Caco-2 (cell line): Measurements from ENCODE around the gene FARS2. TPM values are rescaled to one million over a fixed set of nuclear protein-coding genes. Genes with fewer than 3 reads are reported as not detected.

Experiments
- BruUV-seq: library from RNA; stranded (reverse); fragments of 400-500 nt; replicated peaks from 2 replicates; lab custom pipeline; 2021; lab: Mats Ljungman, UMichigan
- CTCF ChIA-PET: fragments of 300-600 bp; sonication (Branson Sonifier 250); formaldehyde crosslinking; loops from one replicate; lab custom pipeline; 2022; ENCODE audit warnings: antibody characterized with exemption; lab: Charles Lee
- POLR2A ChIA-PET: fragments of 300-600 bp; sonication (Branson Sonifier 250); formaldehyde crosslinking; loops from one replicate; lab custom pipeline; 2022; ENCODE audit warnings: antibody characterized with exemption; lab: Charles Lee
- DNase-seq, 2 experiments: peaks; one replicate each; pipeline versions ENCODE4 v3.0.0 to v3.0.0-alpha.2; 2020 to 2022
- H3K27me3 ChIP-seq: replicated peaks from 2 replicates; pipeline ENCODE4 v1.6.0; 2011; ENCODE audit warnings: low read length; ENCODE audit not compliant: control insufficient read depth, insufficient read depth
- H3K36me3 ChIP-seq: 2 replicates; pipeline ENCODE4 v1.5.1; 2011; ENCODE audit warnings: low read length; ENCODE audit not compliant: control insufficient read depth, insufficient read depth
- H3K4me1 ChIP-seq: fragments of 250-450 bp; sonication (Bioruptor Pico); 2 replicates; pipeline ENCODE4 v1.5.1; 2020; ENCODE audit warnings: mild to moderate bottlenecking
- H3K4me3 ChIP-seq: 2 replicates; pipeline ENCODE4 v1.5.1; 2011; ENCODE audit warnings: low read depth, mild to moderate bottlenecking, control low read depth, low read length
- H3K9me3 ChIP-seq: fragments of 250-450 bp; sonication (Bioruptor Pico); 2 replicates; pipeline ENCODE4 v1.5.1; 2020; ENCODE audit warnings: mild to moderate bottlenecking, moderate library complexity
- H3K27ac Mint-ChIP-seq: one replicate; pipeline ENCODE4 v1.8.0; 2022; ENCODE audit warnings: mixed read lengths; ENCODE audit not compliant: unreplicated experiment
- H3K27me3 Mint-ChIP-seq: one replicate; pipeline ENCODE4 v1.8.0; 2022; ENCODE audit warnings: mixed read lengths; ENCODE audit not compliant: insufficient read depth, unreplicated experiment
- H3K36me3 Mint-ChIP-seq: one replicate; pipeline ENCODE4 v1.8.0; 2022; ENCODE audit warnings: mild to moderate bottlenecking, mixed read lengths; ENCODE audit not compliant: insufficient read depth, unreplicated experiment
- H3K4me1 Mint-ChIP-seq: one replicate; pipeline ENCODE4 v1.8.0; 2022; ENCODE audit warnings: low read depth, mixed read lengths; ENCODE audit not compliant: unreplicated experiment
- H3K4me3 Mint-ChIP-seq: one replicate; pipeline ENCODE4 v1.8.0; 2022; ENCODE audit warnings: mild to moderate bottlenecking, moderate library complexity, mixed read lengths; ENCODE audit not compliant: unreplicated experiment
- H3K9me3 Mint-ChIP-seq: one replicate; pipeline ENCODE4 v1.8.0; 2022; ENCODE audit warnings: mixed read lengths; ENCODE audit not compliant: unreplicated experiment
- intact Hi-C: fragments of 100-400 bp; cut with micrococcal nuclease; formaldehyde crosslinking; loops from one replicate; pipeline ENCODE4 v1.10.0; 2022; ENCODE audit not compliant: unreplicated experiment
- total RNA-seq: library from RNA; stranded (reverse); gene quantifications from 2 replicates; pipeline ENCODE4 v1.2.3, GENCODE V29; 2022
- TF ChIP-seq, protein P1 (sequence below), 2 experiments: fragments of 200-600 bp in 1 of 2; IDR thresholded peaks; 1 replicate in 1 of 2; 2 replicates in 1 of 2; pipeline versions ENCODE4 v1.5.1 to v1.8.0; 2011 to 2022; ENCODE audit warnings: antibody characterized with exemption in 1 of 2, control low read depth in 1 of 2, inconsistent platforms in 1 of 2, low read depth in 1 of 2, low read length in 1 of 2, mild to moderate bottlenecking in 1 of 2, moderate library complexity in 1 of 2; ENCODE audit not compliant: insufficient read depth in 1 of 2, severe bottlenecking in 1 of 2, unreplicated experiment in 1 of 2

Gene FARS2
- total RNA-seq, 1 experiment from 2014 or later, result 15.4 TPM

DNA sequence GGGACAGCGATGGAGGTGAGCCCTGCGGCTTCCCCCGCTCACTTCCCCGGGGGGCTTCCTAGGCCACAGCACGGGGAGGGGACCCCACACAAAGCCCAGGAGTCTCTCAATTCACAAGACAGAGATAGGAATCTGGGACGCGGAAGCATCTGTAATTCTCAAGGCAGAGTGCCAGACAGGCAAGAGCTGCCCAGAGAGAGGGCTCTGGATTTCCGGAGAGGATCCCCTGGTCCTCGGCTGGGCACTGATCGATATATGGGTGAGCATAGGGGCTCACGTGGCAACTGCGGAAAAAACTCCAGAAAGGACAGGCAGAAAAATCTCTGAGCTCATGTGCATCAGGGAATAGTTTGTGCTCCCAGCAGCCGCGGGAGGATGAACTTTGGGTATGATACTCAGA lies 449.2 kb downstream of the FARS2 start:
- Mint-ChIP-seq H3K27me3 (no peaks in the 10 kb centered on the region), H3K9me3 (peaks cover 10% of the 10 kb centered on the region), H3K4me3 (no peak overlapping the region), H3K36me3 (peaks cover 5% of the 10 kb centered on the region), H3K27ac (no peak overlapping the region), H3K4me1 (peaks cover 34% of the 10 kb centered on the region)
- Histone ChIP-seq H3K4me3 (no peak overlapping the region), H3K9me3 (no peaks in the 10 kb centered on the region), H3K4me1 (peaks cover 13% of the 10 kb centered on the region; the same call in 1 of the 2 replicates), H3K36me3 (no peaks in the 10 kb centered on the region), H3K27me3 (no peaks in the 10 kb centered on the region)
- no peak for DNase-seq
- intact Hi-C loops, result no loop called here
- POLR2A ChIA-PET, result no interaction called here
- BruUV-seq, result no TSS peak
- CTCF ChIA-PET, result no interaction called here
- TF ChIP-seq, protein P1, sequence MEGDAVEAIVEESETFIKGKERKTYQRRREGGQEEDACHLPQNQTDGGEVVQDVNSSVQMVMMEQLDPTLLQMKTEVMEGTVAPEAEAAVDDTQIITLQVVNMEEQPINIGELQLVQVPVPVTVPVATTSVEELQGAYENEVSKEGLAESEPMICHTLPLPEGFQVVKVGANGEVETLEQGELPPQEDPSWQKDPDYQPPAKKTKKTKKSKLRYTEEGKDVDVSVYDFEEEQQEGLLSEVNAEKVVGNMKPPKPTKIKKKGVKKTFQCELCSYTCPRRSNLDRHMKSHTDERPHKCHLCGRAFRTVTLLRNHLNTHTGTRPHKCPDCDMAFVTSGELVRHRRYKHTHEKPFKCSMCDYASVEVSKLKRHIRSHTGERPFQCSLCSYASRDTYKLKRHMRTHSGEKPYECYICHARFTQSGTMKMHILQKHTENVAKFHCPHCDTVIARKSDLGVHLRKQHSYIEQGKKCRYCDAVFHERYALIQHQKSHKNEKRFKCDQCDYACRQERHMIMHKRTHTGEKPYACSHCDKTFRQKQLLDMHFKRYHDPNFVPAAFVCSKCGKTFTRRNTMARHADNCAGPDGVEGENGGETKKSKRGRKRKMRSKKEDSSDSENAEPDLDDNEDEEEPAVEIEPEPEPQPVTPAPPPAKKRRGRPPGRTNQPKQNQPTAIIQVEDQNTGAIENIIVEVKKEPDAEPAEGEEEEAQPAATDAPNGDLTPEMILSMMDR (IDR thresholded peaks at IDR 0.05; ENCODE audit: insufficient read depth in 1 of 2, low read depth in 1 of 2, low read length in 1 of 2, severe bottlenecking in 1 of 2, unreplicated experiment in 1 of 2), result no peak

GRCh38 chr6:5710936-5711335 lies 449.6 kb downstream of the FARS2 start:
- Mint-ChIP-seq H3K4me3 (no peak overlapping the region), H3K36me3 (peaks cover 5% of the 10 kb centered on the region), H3K27ac (no peak overlapping the region), H3K4me1 (peaks cover 34% of the 10 kb centered on the region), H3K9me3 (peaks cover 10% of the 10 kb centered on the region), H3K27me3 (no peaks in the 10 kb centered on the region)
- DNase-seq, result no peak
- Histone ChIP-seq H3K9me3 (no peaks in the 10 kb centered on the region), H3K4me3 (no peak overlapping the region), H3K27me3 (no peaks in the 10 kb centered on the region), H3K4me1 (peaks cover 13% of the 10 kb centered on the region; the same call in 1 of the 2 replicates), H3K36me3 (no peaks in the 10 kb centered on the region)
- ChIA-PET POLR2A (no interaction called here), CTCF (no interaction called here)
- intact Hi-C loops, result no loop called here
- no TSS peak for BruUV-seq
- TF ChIP-seq, protein P1 (IDR thresholded peaks at IDR 0.05; ENCODE audit: insufficient read depth in 1 of 2, low read depth in 1 of 2, low read length in 1 of 2, severe bottlenecking in 1 of 2, unreplicated experiment in 1 of 2), result no peak

DNA sequence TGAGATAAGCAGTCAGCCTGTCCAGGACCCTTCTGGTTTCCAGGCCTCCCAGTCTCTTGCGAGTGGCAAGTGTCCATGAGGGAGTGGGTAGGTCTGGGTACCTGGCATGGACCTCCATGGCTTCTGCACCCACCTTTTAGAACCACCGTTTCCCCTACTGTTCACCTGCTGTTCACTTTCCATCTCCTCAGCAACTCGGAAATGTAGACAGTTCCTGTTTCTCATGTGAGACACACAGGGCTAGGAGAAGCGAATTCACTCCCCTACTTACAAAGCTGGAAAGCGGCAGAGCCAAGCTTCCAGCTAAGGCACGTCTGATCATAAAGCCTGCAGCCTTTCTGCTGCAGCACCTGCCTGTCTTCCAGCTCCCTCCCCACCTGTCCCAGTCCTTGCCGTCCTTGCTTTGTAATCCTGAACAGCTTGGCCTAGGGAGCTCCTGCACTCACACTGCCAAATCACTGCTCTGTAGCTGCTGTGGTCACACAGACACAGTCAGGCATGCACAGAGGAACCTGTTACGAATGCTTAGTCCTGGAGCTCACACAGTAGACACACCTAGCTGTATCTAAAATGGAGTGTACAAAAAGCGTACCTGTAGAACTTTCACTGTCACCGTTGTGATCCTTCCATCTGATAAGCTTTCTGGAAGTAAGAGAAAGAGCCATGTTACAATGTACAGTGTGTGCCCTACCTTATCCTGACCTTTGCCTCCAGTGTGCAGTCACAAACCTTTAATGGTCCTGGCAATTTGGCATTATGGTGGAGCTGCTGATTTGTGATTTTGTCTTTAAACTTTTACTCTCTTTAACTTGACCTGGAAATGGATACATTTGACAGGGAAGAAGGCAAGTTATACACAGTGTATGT lies 451.3 kb downstream of the FARS2 start:
- Mint-ChIP-seq H3K27ac (peak overlapping the region; percentile 52), H3K36me3 (peaks cover 5% of the 10 kb centered on the region), H3K4me1 (peaks cover 34% of the 10 kb centered on the region), H3K27me3 (no peaks in the 10 kb centered on the region), H3K9me3 (peaks cover 18% of the 10 kb centered on the region), H3K4me3 (no peak overlapping the region)
- Histone ChIP-seq H3K4me1 (peaks cover 13% of the 10 kb centered on the region; the same call in 1 of the 2 replicates), H3K9me3 (no peaks in the 10 kb centered on the region), H3K4me3 (no peak overlapping the region), H3K27me3 (no peaks in the 10 kb centered on the region), H3K36me3 (no peaks in the 10 kb centered on the region)
- no TSS peak for BruUV-seq
- ChIA-PET CTCF (no interaction called here), POLR2A (no interaction called here)
- DNase-seq, result peak in 1 of 2 experiments; percentile 4
- intact Hi-C loops, result no loop called here
- TF ChIP-seq, protein P1 (IDR thresholded peaks at IDR 0.05; ENCODE audit: insufficient read depth in 1 of 2, low read depth in 1 of 2, low read length in 1 of 2, severe bottlenecking in 1 of 2, unreplicated experiment in 1 of 2), result no peak
